GM23338 (cell line): ENCODE results near the gene SRRD. TPM values are rescaled to one million over a fixed set of nuclear protein-coding genes. Genes with fewer than 3 reads are reported as not detected.

Experiments used
- CREB1 ChIP-seq: fragments of 250-450 bp; sonication (Bioruptor Pico); IDR thresholded peaks from 2 replicates; pipeline ENCODE4 v1.5.0; 2020; ENCODE audit warnings: low read depth, mild to moderate bottlenecking, moderate library complexity
- ETS1 ChIP-seq: IDR thresholded peaks from 2 replicates; pipeline ENCODE4 v1.6.1; 2016; ENCODE audit warnings: antibody characterized with exemption
- EZH2 ChIP-seq: fragments of 200-600 bp; sonication (generic); IDR thresholded peaks from one replicate; pipeline ENCODE4 v1.8.0; 2017; ENCODE audit warnings: antibody characterized with exemption, mild to moderate bottlenecking, low read depth; ENCODE audit not compliant: unreplicated experiment
- EZH2phosphoT487 ChIP-seq: fragments of 200-600 bp; sonication (generic); IDR thresholded peaks from one replicate; pipeline ENCODE4 v1.8.1; 2018; ENCODE audit warnings: antibody characterized with exemption; ENCODE audit not compliant: unreplicated experiment
- NANOG ChIP-seq: IDR thresholded peaks from 2 replicates; pipeline ENCODE4 v1.6.1; 2016; ENCODE audit warnings: antibody characterized with exemption, borderline replicate concordance
- REST ChIP-seq: IDR thresholded peaks from one replicate; pipeline ENCODE4 v1.6.1; 2018; ENCODE audit warnings: antibody characterized with exemption; ENCODE audit not compliant: unreplicated experiment
- STAT1 ChIP-seq: IDR thresholded peaks from one replicate; pipeline ENCODE4 v1.6.1; 2016; ENCODE audit warnings: antibody characterized with exemption; ENCODE audit not compliant: unreplicated experiment
- ZNF331 ChIP-seq: fragments of 250-450 bp; sonication (Bioruptor Pico); IDR thresholded peaks from 2 replicates; pipeline ENCODE4 v1.5.0; 2020; ENCODE audit warnings: low read depth, mild to moderate bottlenecking, moderate library complexity
- ZNF462 ChIP-seq: fragments of 250-450 bp; sonication (Bioruptor Pico); IDR thresholded peaks from 2 replicates; pipeline ENCODE4 v1.5.0; 2020; ENCODE audit warnings: mild to moderate bottlenecking, moderate library complexity
- polyA plus RNA-seq: library from polyadenylated mRNA; unstranded; fragments of >200 nt; fragmentation: Nextera tagmentation; extraction: Ambion mirVana; gene quantifications from 2 replicates; pipeline ENCODE4 v1.2.1, GENCODE V29; 2016
- total RNA-seq: library from RNA; depleted of rRNA; stranded (reverse); fragments of >200 nt; shearing (Covaris generic); gene quantifications from 2 replicates; pipeline ENCODE4 v1.2.3, GENCODE V29; 2014

The SRRD gene
- total and polyA plus RNA-seq, 2 experiments from 2014 or later, result 17.8 to 23.2 TPM

GRCh38 chr22:26489447-26490036 is 5.9 kb downstream of the SRRD start (continued):
- TF ChIP-seq ZNF462 (CRISPR knock-in tag), result no peak
- no peak for TF ChIP-seq CREB1
- TF ChIP-seq STAT1, result no peak
- TF ChIP-seq EZH2phosphoT487, result no peak
- no peak for TF ChIP-seq ZNF331
- no peak for TF ChIP-seq NANOG
- TF ChIP-seq ETS1, result no peak
- TF ChIP-seq REST, result no peak
- no peak for TF ChIP-seq EZH2
